HG03432 (cell line): ENCODE results near the gene LHCGR.
A peak's percentile ranks its signal among the peaks of the same experiment; 100 is the strongest.

Experiments used
- ATAC-seq: cut with Tn5 transposase; IDR thresholded peaks from one replicate; pipeline ENCODE4 v1.9.1; 2021; ENCODE audit warnings: mild to moderate bottlenecking, moderate library complexity; ENCODE audit not compliant: unreplicated experiment

Gene LHCGR

DNA sequence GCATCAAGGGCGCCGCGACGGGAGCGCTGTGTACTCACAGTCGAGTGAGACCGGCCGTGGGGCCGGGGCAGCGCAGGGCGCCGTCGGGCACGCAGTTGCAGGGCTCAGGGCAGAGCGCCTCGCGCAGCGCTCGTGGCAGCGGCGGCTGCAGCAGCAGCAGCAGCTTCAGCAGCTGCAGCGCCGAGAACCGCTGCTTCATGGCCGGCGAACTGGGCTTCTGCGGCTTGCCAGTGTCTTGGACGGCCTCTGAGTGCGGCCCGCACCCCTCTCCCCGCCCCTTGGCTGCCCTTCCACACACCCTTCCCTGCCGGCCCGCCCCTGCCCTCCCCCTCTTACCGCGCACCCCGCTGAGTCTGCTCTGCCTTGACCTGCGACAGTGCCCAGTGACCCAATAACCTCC is at the start of gene LHCGR:
LHCGR (minus strand) TSS at position 252 of the 400 bp plus-strand sequence; CDS start at position 199, 53 bp downstream.
- ATAC-seq: peak; percentile 37

DNA sequence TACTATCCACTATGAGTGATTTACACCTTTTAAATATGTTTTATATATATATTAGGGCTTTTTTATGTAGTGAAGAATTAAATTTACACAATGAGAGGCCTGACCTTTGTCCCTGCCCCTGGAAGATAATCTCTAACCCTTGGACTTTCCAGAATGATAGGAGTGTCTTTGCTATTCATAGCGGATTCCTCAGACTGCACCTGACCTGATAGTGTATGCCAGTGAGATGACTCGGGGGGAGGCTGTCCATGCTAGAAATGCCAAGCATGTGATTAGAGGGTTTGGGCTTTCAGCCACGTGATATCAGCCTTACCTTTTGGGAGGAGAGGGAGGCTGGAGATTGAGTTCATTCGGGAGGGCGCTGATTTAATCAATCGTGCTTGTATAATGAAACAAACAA is 44.1 kb upstream of the LHCGR start:
- no peak for ATAC-seq

DNA sequence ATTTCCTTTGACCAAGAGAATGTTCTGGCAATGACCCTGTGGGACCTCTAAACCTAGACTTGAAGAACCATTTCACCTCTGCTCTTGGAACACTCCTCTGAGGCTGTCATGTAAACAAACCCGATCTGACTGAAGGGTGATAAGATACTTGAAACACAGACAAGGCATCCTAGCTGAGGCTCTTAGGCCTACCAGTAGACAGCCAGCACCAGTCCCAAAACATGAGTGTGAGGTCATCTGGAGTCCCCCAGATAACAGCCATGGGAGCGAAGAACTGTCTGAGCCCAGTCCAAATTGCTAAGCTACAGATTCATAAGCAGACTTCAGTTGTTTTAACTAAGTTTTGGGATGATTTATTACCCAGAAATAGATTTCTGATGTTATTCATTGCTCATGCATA is 39.5 kb upstream of the LHCGR start:
- no peak for ATAC-seq

DNA sequence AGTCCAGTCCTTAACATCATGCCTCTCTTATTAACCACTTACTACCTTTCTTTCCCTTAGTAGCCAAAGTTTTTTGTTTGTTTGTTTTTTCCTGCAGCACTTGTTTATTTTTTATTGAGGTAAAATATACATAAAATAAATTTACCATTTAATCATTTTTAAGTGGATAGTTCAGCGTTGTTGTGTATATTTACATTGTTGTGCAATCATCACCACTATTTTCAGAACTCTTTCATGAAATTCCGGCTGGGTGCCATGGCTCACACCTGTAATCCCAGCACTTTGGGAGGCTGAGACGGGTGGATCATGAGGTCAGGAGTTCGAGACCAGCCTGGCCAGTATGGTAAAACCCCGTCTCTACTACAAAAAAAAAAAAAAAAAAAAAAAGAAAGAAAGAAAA is 38.1 kb upstream of the LHCGR start:
- ATAC-seq: no peak

DNA sequence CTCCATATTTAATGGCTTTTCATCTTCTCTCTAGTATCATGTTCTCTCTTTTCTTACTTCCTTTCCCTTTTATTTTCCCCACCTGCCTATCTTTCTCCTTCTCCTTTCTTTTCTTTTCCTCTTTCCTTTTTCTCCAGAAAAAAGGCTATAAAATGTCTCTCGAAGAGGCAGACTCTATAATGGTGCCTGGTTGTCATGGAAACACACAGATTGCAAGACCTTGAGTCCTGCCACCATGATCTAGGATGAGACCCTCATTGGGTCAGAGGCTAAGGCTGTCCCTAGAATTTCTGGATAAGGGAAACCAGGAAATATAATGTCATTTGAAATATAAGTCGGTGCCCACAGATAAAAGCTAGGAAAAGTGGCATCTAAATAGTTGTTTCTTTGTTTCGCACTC is 36.5 kb upstream of the LHCGR start:
- ATAC-seq: no peak

DNA sequence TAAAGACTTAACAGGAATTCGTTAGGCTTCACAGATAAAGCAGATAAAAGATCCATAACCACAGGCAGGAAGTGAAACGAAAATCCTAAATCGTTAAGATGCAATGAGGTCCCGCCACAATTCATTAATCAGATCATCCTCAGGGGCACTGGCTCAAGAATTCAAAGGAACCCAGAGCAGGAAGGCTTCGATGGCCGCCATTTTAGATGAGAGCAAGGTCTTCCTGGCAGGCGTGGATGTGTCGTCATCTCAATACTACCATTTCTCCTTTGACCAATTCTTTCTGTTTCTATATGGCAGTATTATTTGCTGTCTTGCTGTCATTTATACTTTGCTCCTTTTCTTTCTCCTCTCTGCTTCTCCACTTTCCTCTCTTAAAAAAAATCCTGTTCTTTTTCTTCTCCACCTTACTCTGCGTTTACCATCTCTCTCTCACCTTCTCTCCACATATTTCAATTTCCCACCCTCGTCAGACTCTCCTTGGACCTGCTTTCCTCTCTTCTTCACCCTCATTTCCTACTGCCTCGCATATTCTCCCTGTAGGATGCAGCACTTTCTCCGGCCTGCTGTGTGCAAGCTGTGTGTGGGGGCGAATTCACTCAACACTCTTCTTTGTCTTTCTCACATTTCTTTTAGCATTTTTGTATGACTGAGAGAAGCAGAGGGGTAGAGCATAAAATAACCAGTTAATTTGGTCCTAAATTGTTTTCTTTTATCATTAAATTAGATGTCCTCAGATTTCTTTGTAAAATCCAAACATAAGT is 35.1 kb upstream of the LHCGR start:
- no peak for ATAC-seq

DNA sequence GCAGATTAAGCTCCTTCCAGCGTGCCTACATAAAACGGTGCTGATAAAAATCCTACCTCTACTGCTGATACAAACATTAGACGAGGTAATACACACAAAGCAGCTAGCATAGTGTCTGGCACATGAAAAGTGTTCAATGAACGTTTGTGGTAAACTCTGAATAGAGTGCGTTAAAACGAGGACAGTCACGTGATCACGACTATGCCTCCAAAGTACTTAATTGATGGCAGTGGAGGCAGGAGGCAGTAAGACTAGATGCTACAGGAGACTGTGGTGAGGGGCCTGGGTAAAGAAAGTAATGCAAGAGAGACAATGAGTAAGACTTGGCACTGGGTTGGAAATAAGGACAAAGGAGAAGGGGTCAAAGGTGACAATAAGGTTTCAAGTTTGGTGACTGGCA is 32.1 kb upstream of the LHCGR start:
- ATAC-seq: no peak

DNA sequence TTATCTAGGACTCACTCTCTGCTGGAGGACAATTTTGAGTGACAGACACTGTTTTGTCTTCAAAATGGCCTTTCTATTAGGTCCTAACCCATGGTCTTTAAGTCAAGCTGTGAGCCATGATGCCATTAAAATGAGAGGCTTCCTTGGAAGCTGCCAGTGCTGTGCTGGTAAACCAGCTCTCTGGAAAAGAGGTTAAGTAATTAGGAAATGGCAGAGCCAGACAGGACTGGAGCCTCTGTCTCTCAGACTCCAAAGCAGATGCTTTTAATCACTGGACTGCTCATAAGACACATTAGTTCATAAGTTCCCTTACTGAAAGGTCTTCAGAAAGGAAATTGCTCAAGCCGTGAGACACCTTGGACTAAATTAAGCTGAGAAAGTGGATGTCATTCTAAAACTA is 25.8 kb upstream of the LHCGR start:
- ATAC-seq: no peak

DNA sequence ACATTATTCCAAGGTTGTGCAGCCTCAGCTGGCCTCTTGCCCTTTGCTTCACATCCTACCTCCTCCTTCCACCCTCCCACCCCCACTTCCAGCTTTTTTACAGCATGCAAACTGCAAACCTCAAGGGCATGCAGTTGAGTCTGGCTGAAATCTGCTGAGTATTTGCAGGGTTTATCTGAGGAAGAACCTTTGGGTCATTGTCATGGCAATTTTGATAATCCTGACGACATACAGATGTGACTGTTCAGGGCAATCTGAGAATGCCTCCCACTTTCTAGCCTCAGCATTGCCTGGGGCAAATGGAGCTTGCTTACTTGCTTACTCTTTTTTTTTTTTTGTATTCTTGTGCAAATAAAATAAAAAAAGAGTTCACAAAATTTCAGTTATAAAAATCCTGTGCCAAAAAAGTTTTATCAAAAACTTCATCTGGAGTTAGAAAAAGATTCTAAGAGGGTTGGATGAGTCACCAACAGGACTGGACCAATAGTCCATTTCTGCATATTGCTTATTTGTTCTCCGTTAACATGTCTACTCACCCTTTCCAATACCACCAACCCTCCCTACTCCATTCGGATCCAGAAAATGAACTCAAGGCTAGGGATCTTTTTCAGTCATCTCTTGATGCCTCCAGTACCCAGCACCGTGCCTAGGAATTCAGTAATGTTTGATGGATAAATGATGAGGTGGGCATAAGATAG is 23.6 kb upstream of the LHCGR start:
- ATAC-seq: no peak

DNA sequence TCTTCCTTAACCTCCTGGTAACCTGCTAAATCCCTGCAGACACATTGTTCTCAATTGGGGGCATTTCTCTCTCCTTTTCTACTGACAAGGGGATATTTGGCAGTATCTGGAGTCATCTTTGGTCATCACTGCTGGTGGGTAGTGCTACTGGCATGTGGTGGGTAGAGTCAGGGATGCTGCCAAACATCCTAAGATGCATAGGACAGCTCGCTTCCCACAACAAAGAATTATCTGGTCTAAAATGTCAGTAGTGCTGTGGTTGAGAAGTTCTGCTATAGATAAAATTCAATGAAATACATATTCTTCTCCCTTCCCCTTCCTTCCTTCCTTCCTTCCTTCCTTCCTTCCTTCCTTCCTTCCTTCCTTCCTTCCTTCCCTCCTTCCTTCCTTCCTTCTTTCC is 18.7 kb upstream of the LHCGR start:
- ATAC-seq: no peak

DNA sequence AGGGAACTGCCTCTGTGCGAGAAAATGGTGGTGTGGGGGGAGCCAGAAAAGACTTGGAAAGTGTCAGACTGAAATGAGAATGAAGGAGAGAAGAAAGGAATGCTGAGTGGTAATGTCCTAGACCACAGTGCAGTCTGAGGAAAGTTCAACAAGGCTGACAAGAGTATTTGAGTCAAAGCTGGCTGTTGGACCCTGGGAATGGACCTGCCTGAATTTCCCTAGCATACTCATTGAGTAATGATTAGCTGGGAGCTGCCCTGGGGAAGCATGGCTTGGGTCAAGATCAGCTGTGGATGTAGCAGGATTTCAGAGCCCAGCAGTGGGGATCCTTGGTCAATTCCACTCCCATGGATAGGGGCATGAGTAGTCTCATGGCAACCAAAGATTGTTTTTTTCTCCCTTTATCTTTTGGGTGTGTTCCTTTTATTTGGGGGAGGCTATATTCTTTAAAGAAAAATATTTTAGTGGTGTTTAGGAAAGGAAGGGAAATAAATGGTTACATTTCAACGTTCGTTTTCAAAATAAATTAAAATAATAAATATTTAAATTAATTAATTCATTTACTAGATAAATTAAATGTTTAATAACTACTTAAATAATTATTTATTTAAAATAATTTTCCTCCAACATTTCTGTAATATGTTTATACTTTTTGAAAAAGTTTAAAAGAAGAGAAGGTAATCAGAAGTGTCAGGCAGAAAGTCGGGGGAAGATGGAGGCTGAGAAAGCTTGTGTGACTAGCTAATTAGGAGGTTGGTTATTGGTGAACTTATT is 15.9 kb upstream of the LHCGR start:
- no peak for ATAC-seq

DNA sequence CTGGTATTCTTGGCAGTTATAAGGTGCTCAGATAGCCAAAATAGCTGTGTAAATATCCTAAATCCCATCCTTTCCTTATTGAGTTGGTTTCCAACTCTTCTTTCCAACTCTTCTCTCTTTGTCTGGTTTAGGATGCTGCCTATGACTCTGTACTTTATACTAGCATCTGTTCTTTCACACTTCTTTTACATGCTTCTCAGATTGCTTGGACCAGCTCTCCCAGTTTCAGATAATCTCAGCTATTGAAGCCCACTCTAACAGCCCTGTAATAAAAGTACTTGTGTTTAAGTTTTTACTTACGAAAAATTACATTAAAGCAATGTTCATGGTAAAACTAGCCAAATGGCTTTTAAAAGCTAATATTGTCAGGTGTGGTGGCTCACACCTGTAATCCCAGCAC is 14.7 kb upstream of the LHCGR start:
- no peak for ATAC-seq

DNA sequence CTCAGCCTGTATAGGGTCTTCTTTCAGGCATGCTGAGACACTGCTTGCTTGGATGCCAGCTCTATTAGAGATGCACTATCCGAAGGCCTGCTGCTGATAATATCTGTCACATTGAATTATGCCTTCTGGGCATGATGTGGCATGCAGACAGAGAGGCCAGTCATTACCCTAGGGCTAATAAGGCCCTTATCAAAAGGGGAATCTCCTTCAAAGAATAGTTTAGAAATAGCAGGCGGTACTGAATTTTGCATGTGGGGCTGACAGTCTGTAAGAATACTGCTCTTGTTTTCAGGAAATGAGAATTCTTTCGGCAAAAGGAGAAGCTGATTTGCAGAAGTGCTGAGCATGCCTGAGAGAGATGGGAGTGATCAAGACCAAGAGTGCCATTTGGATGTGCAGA is 13.1 kb upstream of the LHCGR start:
- no peak for ATAC-seq

DNA sequence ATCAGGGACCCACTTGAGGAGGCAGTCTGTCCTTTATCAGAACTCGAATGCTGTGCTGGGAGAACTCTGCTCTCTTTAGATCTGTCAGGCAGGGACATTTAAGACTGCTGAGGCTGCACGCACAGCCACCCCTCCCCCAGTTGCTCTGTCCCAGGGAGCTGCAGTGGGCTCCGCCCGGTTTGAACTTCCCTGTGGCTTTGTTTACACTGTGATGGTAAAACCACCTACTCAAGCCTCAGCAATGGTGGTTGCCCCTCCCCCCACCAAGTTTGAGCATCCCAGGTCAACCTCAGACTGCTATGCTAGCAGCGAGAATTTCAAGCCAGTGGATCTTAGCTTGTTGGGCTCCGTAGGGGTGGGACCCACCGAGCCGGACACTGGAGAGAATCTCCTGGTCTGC is 11.8 kb upstream of the LHCGR start:
- ATAC-seq: no peak

DNA sequence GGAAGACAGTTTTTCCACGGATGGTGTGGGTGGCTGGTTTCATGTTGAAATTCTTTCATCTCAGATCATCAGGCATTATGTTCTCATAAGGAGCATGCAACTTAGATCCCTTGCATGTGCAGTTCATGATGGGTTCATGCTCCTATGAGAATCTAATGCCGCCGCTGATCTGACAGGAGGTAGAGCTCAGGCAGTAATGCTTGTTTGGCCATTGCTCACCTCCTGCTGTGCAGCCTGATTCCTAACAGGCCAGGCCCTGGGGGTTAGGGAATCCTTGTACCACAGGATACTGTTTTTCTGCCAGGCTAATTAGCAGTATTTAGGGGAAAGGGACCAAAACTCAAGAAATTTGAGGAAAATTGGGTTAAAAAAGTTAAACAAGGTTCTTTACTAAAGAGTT is 5.3 kb upstream of the LHCGR start:
- ATAC-seq: no peak

DNA sequence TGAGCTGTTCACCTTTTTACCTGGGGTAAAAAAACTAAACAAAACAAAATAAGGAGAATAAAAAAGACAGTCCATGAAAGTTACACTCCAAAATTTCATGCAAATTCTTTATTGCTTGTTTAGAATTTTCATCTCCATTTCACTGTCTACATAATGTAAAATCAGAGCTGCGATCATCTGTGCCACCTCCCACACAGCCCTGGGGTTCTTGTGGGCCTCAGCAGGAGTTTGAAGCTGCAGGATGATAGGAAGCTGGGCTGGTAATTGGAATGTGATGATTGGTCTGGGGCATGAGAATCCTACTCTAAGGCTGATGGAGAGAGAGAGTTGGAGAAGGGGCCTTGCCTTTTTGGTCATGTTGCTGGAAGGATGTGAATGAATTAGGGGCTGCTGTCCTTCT is 4.2 kb upstream of the LHCGR start:
- no peak for ATAC-seq

DNA sequence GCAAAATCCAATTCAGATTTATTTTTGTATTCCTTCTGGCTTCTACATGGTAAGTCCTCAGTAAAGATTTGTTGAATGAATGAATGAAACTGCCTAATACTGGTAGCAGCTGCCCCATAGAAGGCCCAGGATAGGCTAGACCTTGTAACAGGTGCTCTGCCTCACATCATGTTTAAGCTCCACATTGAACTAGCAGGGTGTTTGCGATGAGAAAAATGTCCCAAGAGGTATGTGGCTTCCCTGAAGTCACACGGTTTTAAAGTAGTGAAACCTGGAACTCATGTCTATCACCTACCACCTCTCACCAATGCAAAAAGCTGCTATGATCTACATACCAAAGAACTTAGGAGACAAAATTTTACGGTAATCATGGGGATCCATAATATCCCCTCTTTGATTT is 765 bp upstream of the LHCGR start:
- peak; percentile 50 for ATAC-seq

DNA sequence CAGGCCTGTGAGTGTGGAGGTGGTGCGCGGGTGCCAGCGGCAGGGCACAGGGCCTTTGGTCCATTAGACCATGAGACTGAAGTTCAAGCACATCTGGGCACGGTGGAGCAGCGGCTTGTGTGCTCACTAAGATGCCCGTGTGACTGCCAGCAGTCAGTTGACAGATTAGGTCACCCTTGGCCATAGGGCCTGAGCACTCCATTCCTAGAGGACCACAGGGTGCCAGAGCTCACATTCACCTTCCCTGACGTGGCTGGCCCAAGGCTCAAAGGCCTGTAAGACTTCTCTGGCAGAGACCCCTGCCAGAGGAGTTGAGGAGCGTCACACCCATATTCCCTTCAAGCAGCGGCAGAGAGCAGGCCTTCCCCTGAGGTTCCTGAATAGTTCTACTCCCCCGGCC is 650 bp downstream of the LHCGR start:
- ATAC-seq: no peak

DNA sequence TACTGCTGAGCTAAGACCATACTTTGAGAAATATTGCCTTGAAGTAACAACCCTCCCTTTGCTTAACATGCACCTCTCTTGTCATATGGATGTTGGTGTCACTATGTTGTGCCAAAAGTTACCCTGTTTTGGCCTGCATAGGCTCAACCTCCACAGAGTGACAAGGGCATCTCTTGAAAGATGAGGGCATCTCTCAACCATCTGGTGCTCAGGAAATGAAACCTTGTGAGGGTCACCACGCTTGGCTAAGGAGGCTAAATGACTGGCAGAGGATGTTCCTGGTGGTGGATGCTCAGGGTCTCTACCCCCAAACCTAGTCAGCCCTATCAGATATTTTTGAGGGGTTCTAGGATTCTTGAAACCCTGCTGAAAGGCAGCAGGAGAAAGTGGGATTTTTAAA is 2.3 kb downstream of the LHCGR start:
- peak; percentile 29 for ATAC-seq

DNA sequence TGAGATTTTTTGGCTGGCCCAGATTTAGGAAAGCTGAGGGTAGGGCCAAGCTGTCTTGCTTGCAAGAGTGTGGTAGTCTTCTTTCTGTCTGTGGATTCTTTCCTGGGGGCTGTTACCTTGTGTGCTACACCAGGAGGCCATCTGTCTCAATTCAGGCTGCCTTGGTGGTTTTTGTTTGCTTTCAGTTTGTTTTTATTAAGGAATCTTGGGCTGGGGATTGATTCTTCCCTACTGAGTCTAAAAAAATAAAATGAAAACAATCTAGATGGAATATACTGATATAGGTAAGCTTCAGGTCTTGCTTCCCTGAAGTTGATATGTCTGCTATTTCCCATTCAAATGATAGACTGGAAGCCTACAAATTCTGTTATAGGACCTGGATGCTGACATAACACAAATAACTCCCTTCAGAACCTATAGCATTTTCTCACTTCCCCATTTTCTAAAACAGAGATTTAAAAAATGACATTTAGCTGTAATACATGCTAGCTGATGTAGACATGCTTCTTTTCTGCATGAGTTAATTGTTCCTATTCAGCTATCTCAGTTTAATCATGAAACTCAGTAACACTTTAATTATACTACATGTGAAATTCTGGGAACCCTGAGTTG is 5.3 kb downstream of the LHCGR start:
- ATAC-seq: peak; percentile 70

DNA sequence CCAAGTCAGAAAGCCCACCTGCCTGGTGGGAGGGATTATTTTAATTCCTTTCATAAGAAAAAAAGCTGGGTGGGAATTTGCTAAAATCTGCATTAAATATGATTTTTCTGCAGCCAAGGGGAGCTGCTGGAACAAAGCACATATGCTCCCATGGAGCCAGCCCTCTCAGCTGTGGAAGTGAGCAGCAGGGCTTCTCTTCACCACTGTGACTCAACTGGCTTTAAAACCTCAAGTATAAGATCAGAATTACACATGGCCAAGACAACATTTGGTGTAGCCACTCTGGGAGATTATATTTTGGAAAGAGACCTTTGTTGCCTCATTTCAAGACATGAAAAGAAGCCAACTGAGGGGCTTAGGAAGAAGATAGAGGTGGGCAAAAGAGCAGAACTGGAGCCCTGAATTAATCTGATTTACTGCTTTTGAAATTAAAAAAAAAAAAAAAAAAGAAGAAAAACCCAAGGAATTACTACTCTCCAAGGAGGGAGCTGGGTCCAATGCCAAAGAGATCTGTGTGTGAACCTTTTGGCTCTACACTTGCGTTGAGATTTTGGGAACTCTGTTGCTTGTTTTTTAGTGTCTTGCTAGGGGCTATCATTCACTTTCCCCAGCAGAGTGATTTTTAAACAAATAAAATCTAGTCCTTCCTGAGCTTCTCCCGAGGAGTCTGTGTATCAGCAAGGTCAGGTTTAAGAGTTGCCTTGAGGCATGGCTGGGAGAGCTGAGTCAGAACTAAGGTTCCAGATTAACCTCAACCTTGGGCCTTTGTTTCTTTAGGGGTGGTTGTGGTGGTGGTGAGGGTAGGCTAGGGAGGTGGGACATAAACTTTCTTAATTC is 6.0 kb downstream of the LHCGR start:
- peak; percentile 65 for ATAC-seq
